Colon (tissue), 2 donors: Measurements from ENCODE around the gene SLC5A12.

Experiments used
- FAIRE-seq: peaks from 2 replicates; lab custom pipeline; 2012; peaks lifted over from hg19 to GRCh38; lab: Jason Lieb, UNC
- donor health status: control.
- donor health status: control.

The SLC5A12 gene

GRCh38 chr11:26719289-26719973 is 2.4 kb downstream of the SLC5A12 start:
- FAIRE-seq = no peak

GRCh38 chr11:26717771-26718170 is 4.1 kb downstream of the SLC5A12 start:
- FAIRE-seq = no peak

DNA sequence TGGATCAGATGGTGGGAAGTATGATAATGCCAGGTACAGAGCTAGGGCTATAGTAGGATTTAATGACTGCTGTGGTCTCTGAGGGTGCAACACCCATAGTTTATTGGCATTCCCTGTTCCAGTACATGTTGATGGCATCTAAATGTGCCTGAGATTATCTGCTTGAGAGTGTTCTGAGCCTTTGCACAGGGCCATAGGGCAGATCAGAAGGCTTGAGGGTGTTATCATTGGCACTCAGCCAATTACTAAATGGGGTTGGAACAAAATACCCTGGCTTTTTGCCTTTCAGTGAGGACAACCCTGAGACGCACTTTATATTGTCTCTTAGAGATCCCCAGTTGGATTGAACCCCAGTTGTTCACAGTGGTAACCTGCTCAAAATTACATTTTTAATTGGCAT is 6.7 kb downstream of the SLC5A12 start:
- FAIRE-seq = no peak

- no peak for FAIRE-seq
Measured at GRCh38 chr11:26712497-26712896, 9.4 kb downstream of the SLC5A12 start.

DNA sequence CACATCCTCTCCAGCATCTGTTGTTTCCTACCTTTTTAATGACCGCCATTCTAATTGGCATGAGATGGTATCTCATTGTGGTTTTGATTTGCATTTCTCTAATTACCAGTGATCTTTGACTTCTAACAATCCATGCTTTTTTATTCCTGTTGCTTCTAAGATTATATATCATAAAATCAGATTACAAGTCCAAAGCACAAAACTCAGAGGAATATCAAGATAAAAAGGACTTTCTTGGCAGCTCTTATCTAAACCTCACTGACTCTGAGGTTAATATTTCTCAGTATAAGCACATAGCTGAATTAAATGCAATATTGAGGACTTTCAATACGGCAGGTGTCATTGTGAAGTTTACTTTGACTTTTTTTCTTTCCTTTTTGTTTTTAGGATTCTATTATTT is 11.4 kb downstream of the SLC5A12 start:
- FAIRE-seq = no peak

DNA sequence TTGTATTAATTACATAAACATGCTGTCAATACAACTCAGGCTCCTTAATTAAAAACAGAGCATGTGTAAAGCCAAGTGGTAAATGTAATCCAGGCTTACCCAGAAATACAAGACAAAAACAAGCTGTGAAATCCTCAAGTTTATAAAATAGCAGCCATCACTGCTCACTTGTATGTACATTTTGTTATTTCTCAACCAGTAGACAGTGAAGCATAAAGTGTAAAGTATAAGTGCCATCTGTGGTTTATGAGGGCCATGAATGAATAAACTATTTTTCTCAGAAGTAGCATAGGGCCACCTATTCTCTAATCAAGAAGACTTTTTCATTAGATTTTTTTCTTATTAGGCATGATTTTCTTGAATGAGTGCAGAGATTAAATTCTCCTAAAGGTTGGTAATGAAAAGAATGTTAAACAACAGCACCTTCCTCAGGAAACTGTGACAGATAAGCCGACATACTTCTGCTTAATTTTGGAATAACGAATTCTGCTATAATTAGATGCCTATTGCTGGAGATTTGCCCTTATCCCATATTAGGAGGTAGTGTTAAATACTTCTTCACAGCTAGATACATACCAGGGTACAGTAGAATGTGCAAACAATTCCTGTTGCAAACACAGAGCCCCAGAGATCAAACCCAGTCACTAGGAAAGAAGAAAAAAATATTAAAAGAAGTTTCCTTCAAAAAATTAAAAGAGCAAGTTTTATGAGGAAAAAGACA is 13.0 kb downstream of the SLC5A12 start:
- FAIRE-seq = no peak

- FAIRE-seq = peak; percentile 21
Measured at GRCh38 chr11:26706181-26706580, 15.7 kb downstream of the SLC5A12 start.

- FAIRE-seq = no peak
Measured at GRCh38 chr11:26704249-26704648, 17.6 kb downstream of the SLC5A12 start.

DNA sequence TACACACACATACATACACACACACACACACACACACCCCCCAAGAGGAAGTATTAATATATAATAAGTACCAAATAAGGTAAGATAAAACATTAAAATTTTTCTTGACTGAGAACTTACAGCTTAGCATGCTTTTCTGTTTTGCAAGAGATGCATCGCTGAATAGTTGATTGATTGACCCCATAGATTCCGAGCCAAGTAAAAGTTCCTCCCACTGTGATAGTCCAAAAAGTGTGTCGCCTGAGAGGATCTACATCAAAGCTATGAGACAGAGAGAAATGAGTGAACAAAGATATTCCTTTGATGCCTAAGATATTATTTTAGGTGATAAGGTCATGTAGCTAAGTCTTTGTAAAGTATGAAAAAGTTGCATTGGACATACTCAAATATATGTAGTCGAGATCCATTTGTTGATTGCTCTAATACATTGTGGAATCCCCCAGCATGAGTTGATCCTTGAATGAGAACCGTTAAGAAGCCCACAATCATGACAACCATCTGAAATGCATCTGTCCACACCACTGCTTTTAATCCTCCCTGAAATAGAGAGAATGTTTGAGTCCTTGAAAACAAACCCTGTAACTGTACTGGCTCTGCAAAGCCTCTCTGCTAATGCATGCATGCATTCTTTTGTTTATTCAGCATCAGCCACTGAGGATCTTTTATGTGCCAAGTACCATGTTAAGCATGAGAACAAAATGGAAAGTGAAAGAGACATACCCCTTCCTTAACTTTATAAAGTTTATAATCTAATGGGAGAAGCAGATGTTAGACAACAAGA is 18.3 kb downstream of the SLC5A12 start:
- FAIRE-seq = no peak

- no peak for FAIRE-seq
Measured at GRCh38 chr11:26702406-26702805, 19.5 kb downstream of the SLC5A12 start.

DNA sequence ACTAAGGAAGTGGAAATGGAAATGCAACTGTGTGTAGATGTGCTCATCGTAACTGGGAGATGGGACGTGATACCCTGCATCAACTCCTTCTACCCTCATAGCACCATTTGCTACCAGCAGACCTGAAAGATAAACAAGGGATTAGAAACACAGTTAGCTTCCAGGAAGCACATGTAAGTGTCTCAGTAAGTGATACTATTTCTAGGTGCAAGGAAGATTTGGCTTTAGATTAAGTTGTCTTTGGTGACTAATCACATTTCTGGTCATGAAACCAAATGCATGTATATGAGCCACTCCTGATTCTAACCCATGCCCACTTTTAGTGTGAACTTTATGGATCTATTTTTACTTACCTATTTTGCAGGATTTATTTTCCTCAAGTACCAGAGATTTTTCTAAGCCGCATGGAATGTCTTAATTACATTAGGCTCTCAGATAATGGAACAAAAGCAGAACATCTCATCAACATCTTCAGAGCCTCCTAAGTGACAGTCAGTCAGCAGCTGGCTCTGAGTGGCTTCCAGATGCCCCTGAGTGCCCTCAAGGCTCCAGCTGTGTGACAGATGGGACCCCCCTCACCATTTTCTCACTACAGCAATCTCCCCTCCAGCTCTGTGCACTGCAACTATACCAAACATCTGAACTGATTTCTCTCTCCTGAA is 21.2 kb downstream of the SLC5A12 start:
- FAIRE-seq = no peak

DNA sequence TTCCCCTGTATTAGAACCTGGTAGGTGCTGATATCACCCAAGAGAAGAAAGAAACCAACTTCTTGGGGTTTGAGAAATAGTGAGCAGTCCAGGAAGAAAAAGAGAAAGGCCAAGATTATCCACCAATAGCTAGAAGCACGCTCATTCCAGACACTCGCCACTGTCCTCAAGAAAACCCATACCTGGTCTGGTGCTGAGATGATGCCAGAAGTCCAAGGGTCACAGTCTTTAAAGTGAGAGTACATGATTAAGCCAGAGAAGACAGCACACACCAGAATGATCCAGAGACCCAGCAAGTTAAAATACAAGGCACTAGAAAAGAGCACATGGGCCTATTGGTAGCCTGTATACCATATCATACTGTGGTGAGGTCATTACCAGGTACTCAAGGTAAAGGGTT is 23.6 kb downstream of the SLC5A12 start:
- FAIRE-seq = no peak

- FAIRE-seq = no peak
Measured at GRCh38 chr11:26696330-26696729, 25.5 kb downstream of the SLC5A12 start.

- no peak for FAIRE-seq
Measured at GRCh38 chr11:26688701-26689100, 33.2 kb downstream of the SLC5A12 start.

GRCh38 chr11:26687351-26687750 is 34.5 kb downstream of the SLC5A12 start:
- FAIRE-seq = no peak

DNA sequence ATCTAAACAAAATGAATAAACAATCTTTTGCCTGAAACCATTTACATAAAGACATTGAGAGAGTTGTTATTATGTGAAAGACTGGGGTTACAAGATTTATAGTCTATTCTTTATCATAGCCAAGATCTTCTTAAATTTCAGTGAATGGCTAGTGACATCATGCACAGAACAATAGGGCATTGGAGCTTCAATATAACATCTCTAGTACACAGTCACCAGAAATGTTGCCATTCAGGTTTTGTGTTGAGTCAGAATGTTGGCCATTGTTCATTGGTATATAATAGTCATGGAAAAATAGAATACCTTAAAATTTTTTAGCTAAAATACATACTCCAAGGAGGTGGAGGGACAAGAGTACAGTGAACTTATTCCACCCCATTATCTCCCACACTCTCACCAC is 44.3 kb downstream of the SLC5A12 start:
- FAIRE-seq = no peak

DNA sequence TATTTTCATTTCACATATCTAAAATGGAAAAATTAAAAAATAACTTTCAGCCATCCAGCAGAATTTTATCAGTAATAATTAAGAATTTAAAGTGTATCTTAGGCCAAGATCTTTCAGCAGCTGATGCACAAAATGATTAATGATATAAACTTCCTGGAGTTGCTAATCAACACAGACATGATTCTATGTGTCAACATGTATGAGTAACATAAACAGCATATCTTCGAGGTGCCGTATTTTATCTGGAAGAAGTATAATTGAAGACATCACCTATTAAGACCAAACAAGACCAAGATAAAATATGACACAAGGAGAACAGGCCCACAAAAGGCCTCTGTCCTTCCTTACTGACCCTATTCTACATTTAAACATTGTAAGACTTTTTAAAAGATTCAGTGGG is 45.2 kb downstream of the SLC5A12 start:
- FAIRE-seq = no peak

- no peak for FAIRE-seq
Measured at GRCh38 chr11:26675233-26675928, 46.5 kb downstream of the SLC5A12 start.

GRCh38 chr11:26665946-26666345 is 55.9 kb downstream of the SLC5A12 start:
- FAIRE-seq = no peak

DNA sequence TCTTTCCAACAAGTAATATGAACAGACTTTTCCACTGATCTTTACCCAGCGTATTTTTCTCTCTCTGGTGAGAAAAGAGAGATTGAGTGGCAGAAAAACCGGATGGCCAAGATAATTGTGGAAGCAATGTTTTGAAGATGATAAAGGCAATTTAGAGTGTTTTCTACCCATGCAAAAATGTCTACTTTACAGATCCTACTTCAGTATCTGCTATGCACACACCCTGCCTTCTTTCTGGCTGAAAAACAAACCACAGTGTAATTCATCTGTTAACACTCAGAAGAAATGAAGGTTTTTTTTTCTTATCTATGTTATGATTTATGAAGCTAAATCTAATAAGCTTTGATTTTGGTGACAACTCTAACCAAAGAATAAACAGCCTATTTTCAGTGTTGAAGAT is 56.8 kb downstream of the SLC5A12 start:
- FAIRE-seq = no peak

GRCh38 chr11:26662916-26663315 is 58.9 kb downstream of the SLC5A12 start:
- no peak for FAIRE-seq

DNA sequence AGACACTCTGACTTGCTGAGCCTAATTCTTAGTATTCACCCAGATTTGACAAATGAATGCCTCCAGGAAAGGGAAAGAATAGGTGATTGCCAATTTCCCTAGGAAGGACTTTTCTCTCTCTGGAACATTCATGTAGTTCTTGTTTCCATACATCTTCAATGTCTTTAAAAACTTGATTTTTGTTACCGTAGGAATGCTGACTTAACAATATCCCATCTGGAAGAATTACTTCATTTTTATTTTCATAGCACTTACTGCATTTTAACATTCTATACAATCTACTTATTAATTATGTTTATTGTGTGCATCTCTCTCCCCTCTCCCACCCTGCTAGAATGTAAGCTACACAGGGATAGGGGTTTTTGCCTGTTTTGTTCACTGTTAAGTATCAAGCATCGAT is 66.6 kb downstream of the SLC5A12 start:
- no peak for FAIRE-seq
